Ishikawa (cell line): ENCODE data around the gene EVI5L.

Source experiments
- CEBPB ChIP-seq: IDR thresholded peaks from 2 replicates; pipeline ENCODE4 v1.6.1; 2012
- CREB1 ChIP-seq: IDR thresholded peaks from 2 replicates; pipeline ENCODE4 v1.6.1; 2012; ENCODE audit warnings: low read depth
- EGR1 ChIP-seq: IDR thresholded peaks from 2 replicates; pipeline ENCODE4 v1.6.1; 2012
- EP300 ChIP-seq: IDR thresholded peaks from 2 replicates; pipeline ENCODE4 v1.6.1; 2012; ENCODE audit warnings: borderline replicate concordance
- MAX ChIP-seq: IDR thresholded peaks from 2 replicates; pipeline ENCODE4 v1.6.1; 2012
- NFIC ChIP-seq: IDR thresholded peaks from 2 replicates; pipeline ENCODE4 v1.6.1; 2012
- RAD21 ChIP-seq: IDR thresholded peaks from 2 replicates; pipeline ENCODE4 v1.6.1; 2012; ENCODE audit warnings: low read depth
- TAF1 ChIP-seq: IDR thresholded peaks from 2 replicates; pipeline ENCODE4 v1.6.1; 2012; ENCODE audit warnings: low read depth, mild to moderate bottlenecking
- TEAD4 ChIP-seq: IDR thresholded peaks from 2 replicates; pipeline ENCODE4 v1.6.1; 2012
- YY1 ChIP-seq: IDR thresholded peaks from 2 replicates; pipeline ENCODE4 v1.6.1; 2012; ENCODE audit warnings: low read depth
- TF ChIP-seq, protein P1 (sequence below): IDR thresholded peaks from 2 replicates; pipeline ENCODE4 v1.6.1; 2012

- TF ChIP-seq TEAD4 (no peak), MAX (0 out of 2 replicates have a peak, but pooled peaks have one; percentile 27), EP300 (0 out of 2 replicates have a peak, but pooled peaks have one; percentile 12), YY1 (peak; percentile 79), RAD21 (no peak), CREB1 (peak; percentile 87), EGR1 (0 out of 2 replicates have a peak, but pooled peaks have one; percentile 56), CEBPB (no peak), TAF1 (no peak), NFIC (peak; percentile 25; the same call in 1 of the 2 replicates)
- TF ChIP-seq, protein P1, sequence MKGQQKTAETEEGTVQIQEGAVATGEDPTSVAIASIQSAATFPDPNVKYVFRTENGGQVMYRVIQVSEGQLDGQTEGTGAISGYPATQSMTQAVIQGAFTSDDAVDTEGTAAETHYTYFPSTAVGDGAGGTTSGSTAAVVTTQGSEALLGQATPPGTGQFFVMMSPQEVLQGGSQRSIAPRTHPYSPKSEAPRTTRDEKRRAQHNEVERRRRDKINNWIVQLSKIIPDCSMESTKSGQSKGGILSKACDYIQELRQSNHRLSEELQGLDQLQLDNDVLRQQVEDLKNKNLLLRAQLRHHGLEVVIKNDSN, result no peak
Measured at GRCh38 chr19:7829561-7830271, at the start of gene EVI5L.
